Esophagus mucosa (tissue), 1 donor: ENCODE results near the gene JAZF1. TPM values are rescaled to one million over a fixed set of nuclear protein-coding genes. Genes with fewer than 3 reads are reported as not detected.

Experiments used
- ATAC-seq: fragments of 200-7000 bp; cut with Tn5 transposase; one replicate; pipeline ENCODE4 v1.9.1; 2020
- total RNA-seq: library from RNA; stranded (reverse); gene quantifications from one replicate; pipeline ENCODE4 v1.2.4, GENCODE V29; 2023
- donor health status: DM: yes; HTN: yes; CAD: no.

Gene JAZF1
- total RNA-seq, 1 donor from 2014 or later = 3.1 TPM

DNA sequence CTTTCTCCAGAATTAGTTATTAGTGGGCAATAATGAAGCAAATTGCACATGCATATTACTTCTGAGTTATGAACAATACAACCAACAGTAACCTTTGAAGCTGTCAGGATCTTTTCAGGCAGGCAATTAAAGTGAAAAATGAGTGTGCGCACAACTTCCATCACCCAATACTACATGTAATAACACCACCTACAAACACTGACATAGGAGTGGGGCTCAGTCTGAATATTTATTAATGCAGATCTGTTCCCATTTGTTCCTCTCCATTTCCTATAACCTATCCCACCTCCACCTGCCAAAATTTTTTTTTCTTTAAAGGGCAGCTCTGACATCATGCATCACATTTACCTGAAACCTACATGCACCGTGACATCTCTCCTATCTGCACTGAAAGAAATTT lies 177.2 kb downstream of the JAZF1 start:
- no peak for ATAC-seq

DNA sequence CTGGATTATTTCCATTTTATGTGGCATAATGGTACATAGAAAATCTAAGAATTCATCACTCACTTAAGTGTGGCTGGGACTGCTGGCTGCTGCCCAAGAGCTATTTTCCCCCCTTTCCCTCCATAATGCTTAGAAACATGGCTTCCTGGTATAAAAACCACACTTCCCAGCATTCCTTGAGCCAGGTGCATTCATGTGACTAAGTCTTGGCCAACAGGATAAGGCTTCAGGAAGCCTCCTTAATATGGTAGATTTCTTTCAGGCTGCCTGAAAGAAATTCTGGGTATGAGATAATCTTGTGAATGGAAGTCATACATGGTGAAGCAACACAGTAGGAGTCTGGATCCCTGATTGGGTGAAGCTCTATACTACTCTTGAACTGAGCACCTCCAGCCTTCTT lies 178.0 kb downstream of the JAZF1 start:
- ATAC-seq = no peak

GRCh38 chr7:28001896-28002295 lies 178.7 kb downstream of the JAZF1 start:
- no peak for ATAC-seq

GRCh38 chr7:27999829-28000228 lies 180.8 kb downstream of the JAZF1 start:
- ATAC-seq = no peak

DNA sequence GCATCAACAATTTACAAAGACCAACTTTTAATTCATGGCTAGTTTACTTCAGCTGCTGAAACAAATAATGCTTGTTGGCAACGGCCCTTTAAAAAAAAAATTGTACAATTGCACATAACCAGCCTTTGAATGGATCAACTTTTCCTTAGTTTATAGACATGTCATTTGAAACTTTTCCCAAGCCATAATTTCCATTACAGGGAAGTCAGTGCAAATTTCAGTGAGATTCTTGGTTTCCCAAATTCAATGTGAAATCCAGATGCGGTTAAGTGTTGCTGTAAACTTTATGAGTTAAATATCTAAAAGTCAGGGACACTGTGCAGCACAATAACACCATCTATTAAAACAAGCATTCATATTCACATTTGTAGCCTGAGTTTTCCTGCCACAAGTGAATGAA lies 182.2 kb downstream of the JAZF1 start:
- no peak for ATAC-seq

GRCh38 chr7:27997188-27997707 lies 183.3 kb downstream of the JAZF1 start:
- ATAC-seq = no peak

DNA sequence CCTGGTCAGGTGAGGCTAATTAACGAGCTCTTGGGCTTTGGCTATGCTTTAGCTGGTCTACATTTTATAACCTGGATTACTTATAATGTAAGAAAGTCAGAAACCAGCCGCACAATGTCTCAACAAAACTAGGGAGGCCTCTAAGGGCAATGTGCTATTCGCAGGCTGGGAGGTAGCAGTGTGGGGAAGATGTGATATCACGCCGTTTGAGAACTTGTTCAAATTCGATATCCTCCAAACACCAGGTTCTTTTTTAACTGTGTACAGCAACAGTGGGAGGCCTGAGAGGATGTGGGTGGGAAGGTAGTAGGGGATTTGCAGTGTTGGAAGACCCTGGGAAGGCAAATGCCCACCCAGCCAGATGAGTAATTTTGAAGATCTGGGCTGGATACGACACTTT lies 184.5 kb downstream of the JAZF1 start:
- ATAC-seq = no peak

- ATAC-seq = no peak
Measured at GRCh38 chr7:27995228-27995627, 185.4 kb downstream of the JAZF1 start.

DNA sequence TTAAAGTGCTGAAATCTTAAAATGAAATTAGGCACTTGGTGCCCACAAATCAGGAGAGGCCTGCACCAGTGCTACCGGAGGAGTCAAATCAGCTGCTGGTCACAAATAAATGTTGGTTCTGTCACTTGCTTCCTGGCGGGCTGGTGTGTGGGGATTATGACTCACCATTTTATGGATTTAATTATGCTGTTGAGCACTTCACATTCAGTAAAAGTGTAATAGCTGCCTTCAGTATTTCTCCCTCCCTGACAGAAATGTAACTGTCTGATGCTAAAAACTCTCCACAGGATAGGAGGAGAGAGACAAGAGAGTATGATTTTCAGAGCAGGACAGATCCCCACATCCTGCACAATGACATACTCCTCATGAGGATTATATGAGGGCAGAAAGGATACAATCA lies 186.0 kb downstream of the JAZF1 start:
- no peak for ATAC-seq

- ATAC-seq = no peak
Measured at GRCh38 chr7:27992755-27993493, 187.7 kb downstream of the JAZF1 start.

- ATAC-seq = no peak
Measured at GRCh38 chr7:27992097-27992496, 188.5 kb downstream of the JAZF1 start.

GRCh38 chr7:27991006-27991528 lies 189.5 kb downstream of the JAZF1 start:
- no peak for ATAC-seq

- no peak for ATAC-seq
Measured at GRCh38 chr7:27976531-27976930, 204.1 kb downstream of the JAZF1 start.

DNA sequence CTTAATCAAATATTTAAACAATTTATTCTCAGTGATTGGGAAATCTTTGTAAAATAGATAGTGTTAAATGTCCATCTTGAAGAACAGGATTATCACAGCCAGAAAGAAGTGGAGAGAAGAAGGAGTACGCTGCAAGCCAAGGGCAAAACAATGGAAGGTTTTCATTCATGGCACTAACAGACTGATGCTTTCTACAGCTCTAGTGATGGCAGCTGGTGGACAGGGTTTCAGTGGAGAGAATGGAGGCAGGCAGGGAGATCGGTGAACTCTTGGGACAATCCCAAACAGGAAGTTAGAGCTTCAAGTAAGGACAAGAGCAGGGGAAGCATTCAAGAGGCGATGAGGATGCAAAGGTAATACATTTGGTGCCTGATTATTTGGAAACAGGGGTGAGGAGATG lies 207.0 kb downstream of the JAZF1 start:
- ATAC-seq = no peak

- no peak for ATAC-seq
Measured at GRCh38 chr7:27972276-27972675, 208.3 kb downstream of the JAZF1 start.

DNA sequence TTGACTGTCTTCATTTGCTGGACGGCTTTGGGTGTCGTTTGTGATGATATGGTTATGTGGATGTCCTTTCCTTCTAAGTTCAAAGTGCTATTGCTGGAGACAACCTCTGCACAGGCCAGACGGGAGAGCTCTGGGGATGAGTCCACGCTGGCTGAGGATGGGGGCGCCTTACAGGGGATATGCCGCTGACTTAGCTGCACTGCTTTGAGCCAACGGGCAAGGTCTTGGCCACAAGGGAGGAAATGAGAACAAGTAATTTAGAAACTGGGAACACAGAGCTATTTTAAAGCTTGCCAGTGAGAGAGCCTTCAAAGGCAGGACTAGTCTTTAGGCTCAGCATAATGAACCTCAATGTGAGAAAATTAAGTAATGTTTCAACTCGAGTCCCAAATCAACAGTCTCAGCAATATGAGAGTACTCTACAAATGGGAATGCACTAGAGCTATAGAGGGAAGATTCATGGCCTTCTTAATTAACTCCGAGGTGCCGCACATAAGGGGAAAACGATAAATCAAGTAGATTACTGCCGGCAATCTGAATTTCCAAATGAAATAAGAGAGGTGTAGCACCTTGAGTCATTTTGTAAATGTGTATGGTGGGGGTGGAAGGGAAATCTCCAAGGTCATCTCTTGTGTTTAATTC lies 209.3 kb downstream of the JAZF1 start:
- ATAC-seq = no peak

- ATAC-seq = no peak
Measured at GRCh38 chr7:27970350-27970749, 210.2 kb downstream of the JAZF1 start.

DNA sequence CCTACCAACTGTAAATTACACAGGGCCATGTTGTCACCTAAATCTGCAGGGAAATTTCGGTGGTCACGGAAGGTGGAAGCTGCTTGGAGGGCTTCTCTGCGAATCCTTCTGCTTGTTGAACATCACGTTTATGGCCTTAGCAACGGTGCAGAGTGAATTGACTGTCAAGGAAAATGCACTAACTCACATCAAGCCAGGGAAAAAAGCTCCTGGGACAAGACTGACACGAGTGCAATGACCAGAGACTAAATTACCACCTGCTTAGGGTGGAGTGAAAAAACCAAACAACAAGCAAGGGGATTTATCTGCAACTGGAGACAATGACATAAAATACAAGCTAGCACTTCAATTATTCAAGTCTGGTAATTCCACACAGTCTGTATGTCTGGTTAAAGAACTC lies 211.2 kb downstream of the JAZF1 start:
- no peak for ATAC-seq

DNA sequence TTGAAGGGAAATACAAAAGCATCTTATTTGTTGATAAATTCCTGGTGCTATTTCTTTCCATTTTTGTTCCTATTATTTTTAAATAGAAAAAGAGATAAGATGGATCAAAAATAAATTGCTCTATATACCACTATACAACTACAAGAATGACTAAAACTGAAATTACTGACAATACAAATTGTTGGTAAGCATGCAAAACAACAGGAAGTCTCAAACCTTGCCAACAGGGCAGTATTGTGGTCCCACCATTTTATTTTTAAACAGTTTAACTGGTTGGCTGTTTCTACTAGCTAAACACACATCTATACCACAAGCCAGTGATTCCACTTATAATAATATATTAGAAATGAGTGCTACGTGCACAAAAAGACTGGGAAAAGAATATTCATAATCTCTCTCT lies 213.0 kb downstream of the JAZF1 start:
- no peak for ATAC-seq

DNA sequence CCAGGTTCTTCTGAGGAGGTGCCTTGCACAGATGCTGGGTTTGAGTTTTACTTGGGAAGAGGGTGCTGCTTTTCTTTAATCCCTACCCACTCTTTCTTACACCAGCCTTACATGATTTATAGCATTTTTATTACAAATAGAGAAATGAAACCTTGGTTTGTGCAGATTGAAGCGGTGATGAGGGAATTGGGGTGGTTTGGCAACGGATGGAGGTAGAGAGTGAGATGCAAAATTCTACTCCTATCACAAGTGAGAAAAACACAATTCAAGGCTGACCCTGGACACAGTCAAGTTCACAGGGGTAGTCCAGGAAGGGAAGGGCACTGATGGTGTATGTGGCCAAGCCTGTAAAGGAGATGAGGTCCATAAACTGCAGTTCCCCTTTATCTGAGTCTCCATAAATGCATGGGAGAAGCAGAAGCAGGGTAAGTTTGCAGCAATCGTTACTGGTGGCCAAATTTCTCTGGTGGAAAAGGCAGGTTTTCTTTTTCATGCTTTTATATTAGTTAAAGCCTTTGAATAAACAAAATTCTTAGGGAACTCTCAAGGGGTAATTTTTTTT lies 214.3 kb downstream of the JAZF1 start:
- ATAC-seq = no peak

GRCh38 chr7:27965650-27966049 lies 214.9 kb downstream of the JAZF1 start:
- ATAC-seq = no peak

DNA sequence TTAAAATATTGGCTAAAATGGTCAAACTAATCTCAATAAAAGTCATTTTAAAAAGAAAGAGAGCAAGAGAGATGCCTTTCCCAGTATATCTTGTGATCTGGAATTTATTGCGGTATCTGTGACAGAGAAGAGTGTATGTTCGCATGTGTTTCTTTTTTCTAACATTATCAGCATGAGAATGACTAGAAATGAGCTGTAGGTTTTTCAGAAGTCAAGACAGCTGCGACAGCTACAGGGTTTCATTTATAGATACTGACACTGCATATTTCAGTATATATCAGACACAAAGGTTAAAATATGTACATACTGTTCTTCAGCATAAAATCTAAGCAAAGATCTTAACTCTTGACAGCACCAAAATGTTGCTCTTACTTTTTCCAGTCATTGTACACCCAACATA lies 215.8 kb downstream of the JAZF1 start:
- no peak for ATAC-seq

DNA sequence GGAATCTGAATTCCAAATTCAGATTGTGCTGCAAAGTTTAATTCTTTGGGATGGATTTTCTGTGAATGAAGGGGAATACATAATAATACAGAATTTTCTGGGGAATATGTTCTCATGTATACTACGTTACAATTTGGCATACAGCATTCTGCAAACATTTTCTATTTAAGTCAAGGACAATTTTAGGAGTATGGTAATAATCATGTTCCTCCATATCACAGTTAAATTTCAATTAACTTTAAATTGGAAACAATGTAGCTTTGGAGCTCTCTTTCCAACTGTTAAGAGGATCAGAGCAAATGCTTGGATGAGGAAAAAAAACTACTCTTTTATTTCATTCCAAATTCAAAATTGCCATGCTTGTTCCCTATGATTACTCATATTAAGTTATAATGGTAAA lies 217.5 kb downstream of the JAZF1 start:
- ATAC-seq = no peak

GRCh38 chr7:27962273-27962672 lies 218.3 kb downstream of the JAZF1 start:
- no peak for ATAC-seq
